IMR-90 (cell line): ENCODE results near the gene MUC5AC. TPM values are rescaled to one million over a fixed set of nuclear protein-coding genes. Genes with fewer than 3 reads are reported as not detected.

Experiments
- ATAC-seq: fragments of 200-7000 bp; cut with Tn5 transposase; 2 replicates; pipeline ENCODE4 v1.9.1; 2020; ENCODE audit warnings: low read depth, mild to moderate bottlenecking, moderate library complexity
- BruUV-seq: library from RNA; stranded (reverse); fragments of 400-500 nt; replicated peaks from 2 replicates; lab custom pipeline; 2021; lab: Mats Ljungman, UMichigan
- CTCF ChIA-PET: fragments of 300-600 bp; formaldehyde crosslinking; extraction: SDS; loops from one replicate; lab custom pipeline; 2021; ENCODE audit warnings: antibody characterized with exemption; lab: Yijun Ruan, JAX
- POLR2A ChIA-PET: fragments of 300-600 bp; sonication (Branson Sonifier 250); formaldehyde crosslinking; loops from one replicate; lab custom pipeline; 2022; ENCODE audit warnings: antibody characterized with exemption; ENCODE audit not compliant: unreplicated experiment; lab: Charles Lee
- DNase-seq: peaks from one replicate; pipeline ENCODE4 v3.0.0; 2013
- H2AFZ ChIP-seq: replicated peaks from 2 replicates; pipeline ENCODE3; 2013; ENCODE audit warnings: low read length, mild to moderate bottlenecking; ENCODE audit not compliant: poor library complexity
- H2AK5ac ChIP-seq: 2 replicates; pipeline ENCODE4 v1.6.1; 2013; ENCODE audit warnings: low read depth, low read length, inconsistent platforms
- H2AK9ac ChIP-seq: replicated peaks from 2 replicates; pipeline ENCODE3; 2013; ENCODE audit warnings: mild to moderate bottlenecking, low read depth, low read length, moderate library complexity; ENCODE audit not compliant: poor library complexity
- H2BK120ac ChIP-seq: 2 replicates; pipeline ENCODE4 v1.6.1; 2013; ENCODE audit warnings: low read depth, low read length, inconsistent platforms
- H2BK15ac ChIP-seq: 3 replicates; pipeline ENCODE4 v1.6.1; 2013; ENCODE audit warnings: low read depth, low read length, inconsistent platforms
- H2BK20ac ChIP-seq: 2 replicates; pipeline ENCODE4 v1.6.1; 2013; ENCODE audit warnings: low read depth, mild to moderate bottlenecking, inconsistent platforms, low read length, moderate library complexity
- H2BK5ac ChIP-seq: 2 replicates; pipeline ENCODE4 v1.6.1; 2013; ENCODE audit warnings: mild to moderate bottlenecking, low read depth, low read length, inconsistent platforms; ENCODE audit not compliant: poor library complexity, severe bottlenecking
- H3K14ac ChIP-seq: replicated peaks from 2 replicates; pipeline ENCODE4 v1.6.1; 2013; ENCODE audit warnings: low read depth, low read length, inconsistent platforms
- H3K18ac ChIP-seq: 2 replicates; pipeline ENCODE4 v1.6.1; 2013; ENCODE audit warnings: low read depth, low read length, control low read depth
- H3K23ac ChIP-seq: 2 replicates; pipeline ENCODE4 v1.6.1; 2013; ENCODE audit warnings: low read depth, low read length, inconsistent platforms
- H3K27ac ChIP-seq: 2 replicates; pipeline ENCODE4 v1.5.1; 2013; ENCODE audit warnings: mild to moderate bottlenecking, control low read depth, low read length; ENCODE audit not compliant: insufficient read depth
- H3K27me3 ChIP-seq: 2 replicates; pipeline ENCODE4 v1.6.1; 2013; ENCODE audit warnings: low read length; ENCODE audit not compliant: control insufficient read depth, insufficient read depth
- H3K36me3 ChIP-seq: 2 replicates; pipeline ENCODE4 v1.6.1; 2013; ENCODE audit warnings: low read length, mixed read lengths; ENCODE audit not compliant: control insufficient read depth, insufficient read depth
- H3K4ac ChIP-seq: 2 replicates; pipeline ENCODE4 v1.6.1; 2013; ENCODE audit warnings: low read depth, low read length, inconsistent platforms
- H3K4me1 ChIP-seq: 2 replicates; pipeline ENCODE4 v1.6.1; 2013; ENCODE audit warnings: low read length, mixed read lengths; ENCODE audit not compliant: control insufficient read depth, insufficient read depth
- H3K4me2 ChIP-seq: 2 replicates; pipeline ENCODE4 v1.6.1; 2013; ENCODE audit warnings: low read depth, mild to moderate bottlenecking, control low read depth, low read length, moderate library complexity
- H3K4me3 ChIP-seq: 2 replicates; pipeline ENCODE4 v1.5.1; 2013; ENCODE audit warnings: low read depth, mild to moderate bottlenecking, control low read depth, low read length, moderate library complexity; ENCODE audit not compliant: insufficient read depth
- H3K56ac ChIP-seq: 2 replicates; pipeline ENCODE4 v1.6.1; 2013; ENCODE audit warnings: low read length, inconsistent platforms; ENCODE audit not compliant: insufficient read depth; ENCODE audit errors: extremely low read depth
- H3K79me1 ChIP-seq, 2 experiments: 2 replicates each; pipeline ENCODE4 v1.6.1; 2013; ENCODE audit warnings: low read length in 2 of 2, inconsistent platforms in 1 of 2, low read depth in 1 of 2
- H3K9ac ChIP-seq: 2 replicates; pipeline ENCODE4 v1.6.1; 2013; ENCODE audit warnings: low read depth, low read length, control low read depth
- H3K9me1 ChIP-seq: 2 replicates; pipeline ENCODE4 v1.6.1; 2013; ENCODE audit warnings: low read length, inconsistent platforms; ENCODE audit not compliant: insufficient read depth
- H3K9me3 ChIP-seq: 2 replicates; pipeline ENCODE4 v1.6.1; 2013; ENCODE audit warnings: low read length; ENCODE audit not compliant: control insufficient read depth, insufficient read depth
- H4K20me1 ChIP-seq: 2 replicates; pipeline ENCODE4 v1.6.1; 2013; ENCODE audit warnings: low read length, inconsistent platforms; ENCODE audit not compliant: insufficient read depth
- H4K5ac ChIP-seq: 2 replicates; pipeline ENCODE4 v1.6.1; 2013; ENCODE audit warnings: mild to moderate bottlenecking, low read depth, low read length, control low read depth
- H4K8ac ChIP-seq, 2 experiments: 2 replicates each; pipeline ENCODE4 v1.6.1; 2013; ENCODE audit warnings: low read depth in 2 of 2, low read length in 2 of 2, control low read depth in 1 of 2, inconsistent platforms in 1 of 2
- H4K91ac ChIP-seq: 2 replicates; pipeline ENCODE4 v1.6.1; 2013; ENCODE audit warnings: low read depth, low read length, inconsistent platforms; ENCODE audit not compliant: insufficient read depth
- CEBPB ChIP-seq: IDR thresholded peaks from 2 replicates; pipeline ENCODE4 v1.6.1; 2012; ENCODE audit warnings: low read depth, low read length, improper control_type of control experiment
- CHD1 ChIP-seq: IDR thresholded peaks from 2 replicates; pipeline ENCODE4 v1.6.1; 2012; ENCODE audit warnings: low read depth, low read length, improper control_type of control experiment
- CTCF ChIP-seq: conservative IDR thresholded peaks from 2 replicates; pipeline ENCODE4 v1.5.1; 2012; ENCODE audit warnings: mild to moderate bottlenecking, low read depth, low read length, improper control_type of control experiment
- MXI1 ChIP-seq: IDR thresholded peaks from 2 replicates; pipeline ENCODE4 v1.6.1; 2012; ENCODE audit warnings: low read depth, mild to moderate bottlenecking, low read length, moderate library complexity, borderline replicate concordance
- RCOR1 ChIP-seq: IDR thresholded peaks from 2 replicates; pipeline ENCODE4 v1.6.1; 2012; ENCODE audit warnings: mild to moderate bottlenecking, low read length, improper control_type of control experiment; ENCODE audit not compliant: insufficient replicate concordance
- WGBS, 2 experiments: methylation state at CpG; one replicate each; pipeline versions ENCODE4 v1.1.5 to v1.1.7; 2013; ENCODE audit warnings: missing lambda C conversion rate in 2 of 2; ENCODE audit not compliant: insufficient read length in 1 of 2; ENCODE audit errors: extremely low coverage in 2 of 2; 5-methylcytosine and 5-hydroxymethylcytosine counted together
- dilution Hi-C: fragments of 300-500 bp; cut with HindIII; formaldehyde crosslinking; loops from one replicate; pipeline ENCODE4 v1.14.3; 2018; ENCODE audit warnings: low sequenced_read_pairs; ENCODE audit not compliant: unreplicated experiment
- in situ Hi-C: fragments of 300-500 bp; cut with MboI; formaldehyde crosslinking; loops from 3 replicates; pipeline ENCODE4 v1.14.3; 2019; ENCODE audit warnings: low sequenced_read_pairs, inconsistent platforms, mixed read lengths
- intact Hi-C: fragments of 100-400 bp; cut with micrococcal nuclease; formaldehyde crosslinking; loops from 2 replicates; pipeline ENCODE4 v1.10.0; 2022
- polyA plus RNA-seq, 3 experiments: library from polyadenylated mRNA; depleted of rRNA; stranded (reverse); fragments of >200 nt; gene quantifications; 2 replicates each; pipeline ENCODE4 v1.2.3, GENCODE V29; 2012; ENCODE audit warnings: low replicate concordance in 1 of 3
- total RNA-seq: library from RNA; depleted of rRNA; stranded (reverse); fragments of >200 nt; gene quantifications from 2 replicates; pipeline ENCODE4 v1.2.3, GENCODE V29; 2012

The MUC5AC gene
- total and polyA plus RNA-seq, 2 of the 4 experiments (the other 2 are of a cell fraction): 0.02 TPM; not detected in 1

- TF ChIP-seq RCOR1: no peak
Measured at GRCh38 chr11:1162491-1163311, 4.9 kb downstream of the MUC5AC start (continued).

- no peak overlapping the region for H4K91ac ChIP-seq
Measured at GRCh38 chr11:1163321-1163910, 5.7 kb downstream of the MUC5AC start.

More at GRCh38 chr11:1163321-1163910, 5.7 kb downstream of the MUC5AC start:
- H3K9me1 ChIP-seq: no peaks in the 10 kb centered on the region
- no peak overlapping the region for H3K23ac ChIP-seq
- H2BK5ac ChIP-seq: no peak overlapping the region
- H3K4me2 ChIP-seq: no peak overlapping the region
- H2AK5ac ChIP-seq: no peak overlapping the region
- H4K5ac ChIP-seq: no peak overlapping the region
- H4K8ac ChIP-seq: no peak overlapping the region
- H3K79me1 ChIP-seq: no peaks in the 10 kb centered on the region
- BruUV-seq: no TSS peak
- H2AK9ac ChIP-seq: no peak overlapping the region
- no peaks in the 10 kb centered on the region for H3K4me1 ChIP-seq
- peaks cover 16% of the 10 kb centered on the region; the same call in 1 of the 2 replicates for H3K27me3 ChIP-seq
- no peak overlapping the region for H3K9ac ChIP-seq
- H2BK20ac ChIP-seq: no peak overlapping the region
- no peak overlapping the region for H3K27ac ChIP-seq
- ATAC-seq: no peak
- H2AFZ ChIP-seq: no peak overlapping the region
- in situ Hi-C loops: no loop called here
- no peak overlapping the region for H2BK15ac ChIP-seq
- POLR2A ChIA-PET: no interaction called here
- TF ChIP-seq CTCF (no peak), MXI1 (no peak), RCOR1 (no peak), CEBPB (no peak), CHD1 (no peak)
- intact Hi-C loops: no loop called here
- no peak for DNase-seq
- H3K56ac ChIP-seq: no peak overlapping the region
- CTCF ChIA-PET: no interaction called here
- dilution Hi-C loops: no loop called here
- H2BK120ac ChIP-seq: no peak overlapping the region
- no peak overlapping the region for H3K4ac ChIP-seq
- no peaks in the 10 kb centered on the region for H4K20me1 ChIP-seq
- H3K36me3 ChIP-seq: no peaks in the 10 kb centered on the region
- H3K4me3 ChIP-seq: no peak overlapping the region
- H3K14ac ChIP-seq: no peak overlapping the region
- H3K18ac ChIP-seq: no peak overlapping the region
- WGBS, 2 experiments: 45% methylated on average over 2 of the region's 13 CpGs; no CpG with 5 or more reads in 1 of the 2 experiments
- H3K9me3 ChIP-seq: no peaks in the 10 kb centered on the region
